ENCODE results near the gene KIAA1958.

DNA sequence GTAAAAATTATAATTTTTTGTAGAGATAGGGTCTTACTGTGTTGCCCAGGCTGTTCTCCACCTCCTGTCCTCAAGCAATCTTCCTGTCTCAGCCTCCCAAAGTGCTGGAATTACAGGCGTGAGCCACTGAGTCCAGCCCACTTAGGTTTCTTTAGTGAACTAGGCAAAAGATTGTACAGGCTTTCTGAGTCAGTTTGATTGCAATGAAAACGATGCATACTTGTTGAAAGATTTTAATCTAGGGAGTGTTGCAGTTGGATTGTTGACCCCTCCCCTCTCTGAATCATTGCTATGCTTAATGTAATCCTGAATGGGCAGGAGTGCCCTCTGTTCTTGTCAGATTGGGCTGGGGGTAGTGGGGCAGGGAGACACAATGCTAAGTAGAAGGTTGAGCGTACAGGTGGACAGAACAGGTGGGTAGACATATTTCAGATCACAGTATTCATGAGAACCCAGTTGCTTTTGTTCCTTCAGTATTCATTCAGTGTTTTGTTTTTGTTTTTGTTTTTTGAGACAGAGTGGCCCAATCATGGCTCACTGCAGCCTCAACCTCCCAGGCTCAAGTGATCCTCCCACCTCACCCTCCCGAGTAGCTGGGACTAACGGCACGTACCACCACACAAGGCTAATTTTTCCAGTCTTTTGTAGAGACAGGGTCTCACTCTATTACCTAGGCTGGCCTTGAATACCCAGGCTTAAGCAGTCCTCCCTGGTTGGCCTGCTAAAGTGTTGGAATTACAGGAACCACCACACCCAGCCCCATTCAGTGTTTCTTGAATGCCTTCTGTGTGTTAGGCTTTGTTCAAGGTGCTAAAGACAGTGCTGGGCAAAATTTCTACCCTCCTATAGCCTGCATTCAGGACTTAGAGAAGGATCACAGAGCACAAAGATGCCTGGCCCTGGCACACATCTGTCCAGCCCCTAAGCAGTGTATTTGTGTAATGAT is 70.1 kb downstream of the KIAA1958 start:
- TF ChIP-seq, protein P1, sequence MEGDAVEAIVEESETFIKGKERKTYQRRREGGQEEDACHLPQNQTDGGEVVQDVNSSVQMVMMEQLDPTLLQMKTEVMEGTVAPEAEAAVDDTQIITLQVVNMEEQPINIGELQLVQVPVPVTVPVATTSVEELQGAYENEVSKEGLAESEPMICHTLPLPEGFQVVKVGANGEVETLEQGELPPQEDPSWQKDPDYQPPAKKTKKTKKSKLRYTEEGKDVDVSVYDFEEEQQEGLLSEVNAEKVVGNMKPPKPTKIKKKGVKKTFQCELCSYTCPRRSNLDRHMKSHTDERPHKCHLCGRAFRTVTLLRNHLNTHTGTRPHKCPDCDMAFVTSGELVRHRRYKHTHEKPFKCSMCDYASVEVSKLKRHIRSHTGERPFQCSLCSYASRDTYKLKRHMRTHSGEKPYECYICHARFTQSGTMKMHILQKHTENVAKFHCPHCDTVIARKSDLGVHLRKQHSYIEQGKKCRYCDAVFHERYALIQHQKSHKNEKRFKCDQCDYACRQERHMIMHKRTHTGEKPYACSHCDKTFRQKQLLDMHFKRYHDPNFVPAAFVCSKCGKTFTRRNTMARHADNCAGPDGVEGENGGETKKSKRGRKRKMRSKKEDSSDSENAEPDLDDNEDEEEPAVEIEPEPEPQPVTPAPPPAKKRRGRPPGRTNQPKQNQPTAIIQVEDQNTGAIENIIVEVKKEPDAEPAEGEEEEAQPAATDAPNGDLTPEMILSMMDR (IDR thresholded peaks at IDR 0.05; ENCODE audit: insufficient read depth, low read depth, low read length): no peak
- TF ChIP-seq EZH2 (IDR thresholded peaks at IDR 0.05; ENCODE audit: insufficient read depth, low read length): no peak

All from astrocyte (in vitro differentiated cells and primary cell).